GM18505 (cell line): ENCODE measurements around the gene SMC1B.
"Not testable (repeated sequence)": the region's sequence is repeated elsewhere in the genome, so short reads cannot be mapped to it uniquely, and the experiment has no call there.

Experiments used
- ATAC-seq: cut with Tn5 transposase; IDR thresholded peaks from one replicate; pipeline ENCODE4 v1.9.1; 2021; ENCODE audit not compliant: unreplicated experiment
- POLR2A ChIP-seq: IDR thresholded peaks from 4 replicates; pipeline ENCODE4 v1.6.1; 2011; ENCODE audit warnings: borderline replicate concordance; ENCODE audit not compliant: insufficient read depth, insufficient read length; ENCODE audit errors: extremely low read depth

Gene SMC1B

GRCh38 chr22:45376009-45376408 is 37.4 kb downstream of the SMC1B start:
- TF ChIP-seq POLR2A, result no peak
- no peak for ATAC-seq

GRCh38 chr22:45373592-45373991 is 39.8 kb downstream of the SMC1B start:
- not testable (repeated sequence) for ATAC-seq

- no peak for TF ChIP-seq POLR2A
- no peak for ATAC-seq
Observed at GRCh38 chr22:45366713-45367112, 46.7 kb downstream of the SMC1B start.

- no peak for TF ChIP-seq POLR2A
- no peak for ATAC-seq
Observed at GRCh38 chr22:45359627-45360026, 53.8 kb downstream of the SMC1B start.

- no peak for ATAC-seq
- TF ChIP-seq POLR2A, result no peak
Observed at GRCh38 chr22:45358127-45358526, 55.3 kb downstream of the SMC1B start.

GRCh38 chr22:45357490-45357889 is 55.9 kb downstream of the SMC1B start:
- TF ChIP-seq POLR2A, result no peak
- ATAC-seq, result no peak

GRCh38 chr22:45353786-45354185 is 59.6 kb downstream of the SMC1B start:
- no peak for TF ChIP-seq POLR2A
- no peak for ATAC-seq

- ATAC-seq, result not testable (repeated sequence)
Observed at GRCh38 chr22:45352757-45353156, 60.6 kb downstream of the SMC1B start.

- ATAC-seq, result no peak
- no peak for TF ChIP-seq POLR2A
Observed at GRCh38 chr22:45351956-45352355, 61.4 kb downstream of the SMC1B start.

GRCh38 chr22:45349916-45350315 is 63.5 kb downstream of the SMC1B start:
- no peak for ATAC-seq
- TF ChIP-seq POLR2A, result no peak

GRCh38 chr22:45344334-45344733 is 69.1 kb downstream of the SMC1B start:
- TF ChIP-seq POLR2A, result no peak

GRCh38 chr22:45343143-45343542 is 70.3 kb downstream of the SMC1B start:
- ATAC-seq, result no peak
- no peak for TF ChIP-seq POLR2A

More at GRCh38 chr22:45344334-45344733, 69.1 kb downstream of the SMC1B start:
- no peak for ATAC-seq

GRCh38 chr22:45341498-45341897 is 71.9 kb downstream of the SMC1B start:
- ATAC-seq, result no peak
- TF ChIP-seq POLR2A, result no peak

GRCh38 chr22:45340323-45340722 is 73.1 kb downstream of the SMC1B start:
- no peak for ATAC-seq
- no peak for TF ChIP-seq POLR2A

GRCh38 chr22:45338795-45339194 is 74.6 kb downstream of the SMC1B start:
- no peak for TF ChIP-seq POLR2A
- no peak for ATAC-seq

- ATAC-seq, result no peak
- no peak for TF ChIP-seq POLR2A
Observed at GRCh38 chr22:45337536-45337935, 75.9 kb downstream of the SMC1B start.

- no peak for ATAC-seq
Observed at GRCh38 chr22:45336971-45337431, 76.4 kb downstream of the SMC1B start.

More at GRCh38 chr22:45336971-45337431, 76.4 kb downstream of the SMC1B start:
- no peak for TF ChIP-seq POLR2A
